Fibroblast of skin of left biceps (primary cell): ENCODE results near the gene P2RY14.

Experiments
- DNase-seq, 2 experiments: peaks; one replicate each; pipeline ENCODE4 v3.0.0-alpha.2; 2013; ENCODE audit warnings: low read depth in 2 of 2

Gene P2RY14

GRCh38 chr3:151216641-151217607 is 61.4 kb downstream of the P2RY14 start:
- peak; percentile 43 to 47 for DNase-seq

GRCh38 chr3:151214459-151214858 is 63.9 kb downstream of the P2RY14 start:
- no peak for DNase-seq

- no peak for DNase-seq
Observed at GRCh38 chr3:151213881-151214280, 64.5 kb downstream of the P2RY14 start.

GRCh38 chr3:151213151-151213550 is 65.2 kb downstream of the P2RY14 start:
- DNase-seq = no peak

GRCh38 chr3:151210676-151211381 is 67.5 kb downstream of the P2RY14 start:
- DNase-seq = no peak

GRCh38 chr3:151209654-151210053 is 68.7 kb downstream of the P2RY14 start:
- DNase-seq = no peak

GRCh38 chr3:151206201-151206600 is 72.1 kb downstream of the P2RY14 start:
- DNase-seq = no peak

GRCh38 chr3:151205482-151205881 is 72.9 kb downstream of the P2RY14 start:
- DNase-seq = no peak

GRCh38 chr3:151204530-151205402 is 73.6 kb downstream of the P2RY14 start:
- DNase-seq = no peak

- DNase-seq = no peak
Observed at GRCh38 chr3:151203051-151203420, 75.3 kb downstream of the P2RY14 start, which contains the start of gene GPR171. Gene GPR171, minus strand, starts transcription at chr3:151203216. Its CDS starts 3,830 bp downstream, at chr3:151199386.

GRCh38 chr3:151201051-151201730 is 77.2 kb downstream of the P2RY14 start:
- no peak for DNase-seq

GRCh38 chr3:151200586-151200985 is 77.8 kb downstream of the P2RY14 start:
- DNase-seq = no peak

GRCh38 chr3:151199554-151200438 is 78.5 kb downstream of the P2RY14 start:
- DNase-seq = no peak

GRCh38 chr3:151198849-151199248 is 79.5 kb downstream of the P2RY14 start:
- no peak for DNase-seq

GRCh38 chr3:151197981-151198767 is 80.2 kb downstream of the P2RY14 start:
- peak; percentile 48 to 61 for DNase-seq

GRCh38 chr3:151197228-151197627 is 81.1 kb downstream of the P2RY14 start:
- no peak for DNase-seq

- DNase-seq = no peak
Observed at GRCh38 chr3:151196434-151196833, 81.9 kb downstream of the P2RY14 start.

GRCh38 chr3:151195826-151196225 is 82.5 kb downstream of the P2RY14 start:
- DNase-seq = no peak

GRCh38 chr3:151192545-151192944 is 85.8 kb downstream of the P2RY14 start:
- no peak for DNase-seq
